AG04450 (cell line): ENCODE results near the gene TADA3. TPM values are rescaled to one million over a fixed set of nuclear protein-coding genes. Genes with fewer than 3 reads are reported as not detected.

Source experiments
- CTCF ChIA-PET: fragments of 300-600, 350-600 bp; formaldehyde crosslinking; extraction: SDS; loops from one replicate; lab custom pipeline; 2022; ENCODE audit warnings: antibody characterized with exemption, inconsistent platforms; lab: Charles Lee
- POLR2A ChIA-PET: fragments of 350-600 bp; formaldehyde crosslinking; extraction: SDS; loops from one replicate; lab custom pipeline; 2021; ENCODE audit warnings: antibody characterized with exemption, inconsistent platforms; lab: Yijun Ruan, JAX
- DNase-seq: peaks from one replicate; pipeline ENCODE4 v3.0.0-alpha.2; 2011; ENCODE audit warnings: low read depth, low spot score
- H3K27ac ChIP-seq: one replicate; pipeline ENCODE4 v1.5.1; 2012; ENCODE audit warnings: low read depth, low read length, control low read depth
- H3K27me3 ChIP-seq: one replicate; pipeline ENCODE4 v1.6.0; 2012; ENCODE audit warnings: low read length; ENCODE audit not compliant: control insufficient read depth, insufficient read depth
- H3K4me3 ChIP-seq: 2 replicates; pipeline ENCODE4 v1.5.1; 2011; ENCODE audit warnings: mild to moderate bottlenecking, low read depth, low read length, control low read depth
- H3K9me3 ChIP-seq: 2 replicates; pipeline ENCODE4 v1.5.1; 2012; ENCODE audit warnings: low read length; ENCODE audit not compliant: control insufficient read depth, insufficient read depth
- CTCF ChIP-seq: IDR thresholded peaks from 2 replicates; pipeline ENCODE4 v1.5.1; 2011; ENCODE audit warnings: low read depth, low read length, control low read depth, inconsistent platforms
- polyA plus RNA-seq: library from polyadenylated mRNA; depleted of rRNA; stranded (reverse); fragments of >200 nt; gene quantifications from 2 replicates; pipeline ENCODE4 v1.2.3, GENCODE V29; 2011

Gene TADA3
- polyA plus RNA-seq, 1 experiment, result 61.8 TPM

GRCh38 chr3:9804996-9805395 is 12.7 kb upstream of the TADA3 start:
- no peak overlapping the region for H3K27ac ChIP-seq
- H3K9me3 ChIP-seq, result no peaks in the 10 kb centered on the region
- ChIA-PET CTCF (interaction anchor here (1.1 to 3.4 kb wide), 2 partner anchors 141 to 452 kb away, joined by 3 to 15 read pairs; no protein-coding TSS in a partner anchor), POLR2A (interaction anchor here (0.6 to 2.2 kb wide), 2 partner anchors 12 to 122 kb away, joined by 3 to 18 read pairs; partner anchors contain the start of genes ARPC4 and TADA3)
- no peak overlapping the region for H3K4me3 ChIP-seq
- no peak for TF ChIP-seq CTCF
- DNase-seq, result no peak
- H3K27me3 ChIP-seq, result no peaks in the 10 kb centered on the region

- Histone ChIP-seq H3K4me3 (no peak overlapping the region), H3K27me3 (no peaks in the 10 kb centered on the region), H3K27ac (peak overlapping the region; percentile 63), H3K9me3 (no peaks in the 10 kb centered on the region)
- DNase-seq, result no peak
- TF ChIP-seq CTCF, result no peak
- ChIA-PET POLR2A (interaction anchor here (0.7 to 0.9 kb wide), 2 partner anchors 13 to 212 kb away, joined by 3 to 7 read pairs; no protein-coding TSS in a partner anchor), CTCF (interaction anchor here (3.4 kb wide), 1 partner anchor 143 kb away, joined by 15 read pairs; no protein-coding TSS in a partner anchor)
These were observed 11.2 kb upstream of the TADA3 start for GRCh38 chr3:9803494-9803893.

GRCh38 chr3:9800529-9800928 is 8.3 kb upstream of the TADA3 start:
- no peak overlapping the region for H3K4me3 ChIP-seq
- no peak for DNase-seq
- H3K27ac ChIP-seq, result no peak overlapping the region
- ChIA-PET CTCF (interaction anchor here (0.6 to 1.5 kb wide), 3 partner anchors 8 to 16 kb away, joined by 3 to 8 read pairs (median 5); partner anchors contain the start of gene ARPC4), POLR2A (no interaction called here)
- no peaks in the 10 kb centered on the region for H3K27me3 ChIP-seq
- TF ChIP-seq CTCF, result peak; percentile 44
- no peaks in the 10 kb centered on the region for H3K9me3 ChIP-seq

GRCh38 chr3:9797196-9797945 is 5.1 kb upstream of the TADA3 start:
- Histone ChIP-seq H3K27ac (no peak overlapping the region), H3K4me3 (no peak overlapping the region), H3K9me3 (peaks cover 2% of the 10 kb centered on the region; the same call in 1 of the 2 replicates), H3K27me3 (no peaks in the 10 kb centered on the region)
- DNase-seq, result no peak
- CTCF ChIA-PET, result interaction anchor here (1.0 kb wide), 1 partner anchor 51 kb away, joined by 3 read pairs; no protein-coding TSS in a partner anchor
- POLR2A ChIA-PET, result interaction anchor here (0.7 kb wide), 2 partner anchors 48 to 58 kb away, joined by 5 to 7 read pairs; partner anchors contain the start of gene OGG1
- TF ChIP-seq CTCF, result no peak

GRCh38 chr3:9795207-9795606 is 2.9 kb upstream of the TADA3 start:
- CTCF ChIA-PET, result no interaction called here
- no peak for TF ChIP-seq CTCF
- no peak overlapping the region for H3K4me3 ChIP-seq
- DNase-seq, result no peak
- POLR2A ChIA-PET, result no interaction called here
- H3K27ac ChIP-seq, result no peak overlapping the region
- H3K27me3 ChIP-seq, result no peaks in the 10 kb centered on the region
- H3K9me3 ChIP-seq, result peaks cover 2% of the 10 kb centered on the region; the same call in 1 of the 2 replicates
